H1 (cell line): ENCODE data around the gene IGFALS. TPM values are rescaled to one million over a fixed set of nuclear protein-coding genes. Genes with fewer than 3 reads are reported as not detected.

Experiments used
- CTCF ChIA-PET: fragments of 300-600 bp; sonication (Branson Sonifier 250); formaldehyde crosslinking; loops from one replicate; lab custom pipeline; 2021; ENCODE audit not compliant: partially characterized antibody; lab: Charles Lee
- POLR2A ChIA-PET: fragments of 300-600 bp; sonication (Branson Sonifier 250); formaldehyde crosslinking; loops from one replicate; lab custom pipeline; 2021; ENCODE audit warnings: inconsistent platforms; ENCODE audit not compliant: partially characterized antibody; lab: Charles Lee
- DNase-seq, 2 experiments: peaks; one replicate each; pipeline versions ENCODE4 v3.0.0 to v3.0.0-alpha.2; 2010 to 2022; ENCODE audit warnings: low spot score in 2 of 2, low read depth in 1 of 2, mixed read lengths in 1 of 2
- FAIRE-seq: peaks from 2 replicates; lab custom pipeline; 2011; peaks lifted over from hg19 to GRCh38; lab: Jason Lieb, UNC
- H2AFZ ChIP-seq: 2 replicates; pipeline ENCODE4 v1.8.1; 2012; ENCODE audit warnings: low read length, inconsistent platforms
- H2AK5ac ChIP-seq: 2 replicates; pipeline ENCODE4 v1.6.1; 2013; ENCODE audit warnings: low read depth, low read length
- H2BK120ac ChIP-seq: replicated peaks from 2 replicates; pipeline ENCODE3; 2013; ENCODE audit warnings: low read depth, low read length, inconsistent platforms
- H2BK12ac ChIP-seq: 2 replicates; pipeline ENCODE4 v1.6.1; 2013; ENCODE audit warnings: low read depth, low read length
- H2BK15ac ChIP-seq: 2 replicates; pipeline ENCODE4 v1.6.1; 2013; ENCODE audit warnings: low read length
- H2BK20ac ChIP-seq: 2 replicates; pipeline ENCODE4 v1.6.1; 2013; ENCODE audit warnings: low read length
- H2BK5ac ChIP-seq: 2 replicates; pipeline ENCODE4 v1.6.1; 2013; ENCODE audit warnings: low read depth, low read length
- H3K14ac ChIP-seq: 2 replicates; pipeline ENCODE4 v1.6.1; 2013; ENCODE audit warnings: inconsistent platforms; ENCODE audit not compliant: insufficient read length
- H3K18ac ChIP-seq: 2 replicates; pipeline ENCODE4 v1.6.1; 2013; ENCODE audit warnings: low read length; ENCODE audit errors: extremely low read depth
- H3K23ac ChIP-seq: 2 replicates; pipeline ENCODE4 v1.6.1; 2013; ENCODE audit warnings: inconsistent platforms; ENCODE audit not compliant: insufficient read length
- H3K23me2 ChIP-seq: 2 replicates; pipeline ENCODE4 v1.6.1; 2013; ENCODE audit warnings: low read depth, low read length
- H3K27ac ChIP-seq: 2 replicates; pipeline ENCODE4 v1.6.1; 2011; ENCODE audit warnings: low read depth, low read length, inconsistent platforms
- H3K27me3 ChIP-seq, 4 experiments: replicated peaks in 1 of 4; 1 replicate in 1 of 4; 2 replicates in 3 of 4; pipeline versions ENCODE4 v1.6.1 to v1.8.1; 2011 to 2013; ENCODE audit warnings: low read length in 3 of 4, mild to moderate bottlenecking in 3 of 4, inconsistent platforms in 2 of 4, mixed read lengths in 2 of 4, moderate library complexity in 1 of 4; ENCODE audit not compliant: control insufficient read depth in 3 of 4, insufficient read depth in 3 of 4; ENCODE audit errors: extremely low read depth in 1 of 4
- H3K36me3 ChIP-seq, 4 experiments: 2 replicates each; pipeline versions ENCODE4 v1.6.1 to v1.8.1; 2011 to 2013; ENCODE audit warnings: mild to moderate bottlenecking in 4 of 4, low read length in 3 of 4, moderate library complexity in 2 of 4, control low read depth in 1 of 4, inconsistent platforms in 1 of 4; ENCODE audit not compliant: insufficient read depth in 4 of 4, control insufficient read depth in 2 of 4
- H3K4ac ChIP-seq: replicated peaks from 2 replicates; pipeline ENCODE3; 2013; ENCODE audit warnings: low read length, low read depth, mixed read lengths, inconsistent platforms; ENCODE audit not compliant: insufficient read length
- H3K4me1 ChIP-seq, 4 experiments: replicated peaks in 1 of 4; 1 replicate in 1 of 4; 2 replicates in 3 of 4; pipeline versions ENCODE4 v1.6.1 to v1.8.1; 2011 to 2013; ENCODE audit warnings: low read length in 3 of 4, inconsistent platforms in 2 of 4, mixed read lengths in 1 of 4; ENCODE audit not compliant: insufficient read depth in 4 of 4, control insufficient read depth in 3 of 4
- H3K4me2 ChIP-seq, 2 experiments: 2 replicates each; pipeline versions ENCODE4 v1.6.1 to v1.8.1; 2011 to 2013; ENCODE audit warnings: low read depth in 2 of 2, low read length in 2 of 2, control low read depth in 1 of 2, inconsistent platforms in 1 of 2, mild to moderate bottlenecking in 1 of 2; ENCODE audit not compliant: insufficient read depth in 1 of 2
- H3K4me3 ChIP-seq, 4 experiments: fragments of 200-600, 300-600 bp in 1 of 4; sonication (generic), shearing (Covaris generic), sonication (Bioruptor Twin) in 1 of 4; 2 replicates each; pipeline versions ENCODE4 v1.5.1 to v1.8.1; 2011 to 2016; ENCODE audit warnings: low read length in 4 of 4, low read depth in 3 of 4, control low read depth in 2 of 4, inconsistent platforms in 2 of 4, mild to moderate bottlenecking in 2 of 4, mixed read lengths in 1 of 4, moderate library complexity in 1 of 4; ENCODE audit not compliant: insufficient read depth in 2 of 4; ENCODE audit errors: extremely low read depth in 1 of 4
- H3K56ac ChIP-seq: replicated peaks from 2 replicates; pipeline ENCODE3; 2013; ENCODE audit warnings: low read depth, mild to moderate bottlenecking, mixed read lengths, low read length, inconsistent platforms; ENCODE audit not compliant: insufficient read length
- H3K79me1 ChIP-seq: 2 replicates; pipeline ENCODE4 v1.6.1; 2013; ENCODE audit warnings: low read depth, low read length, control low read depth
- H3K79me2 ChIP-seq, 2 experiments: 2 replicates each; pipeline versions ENCODE4 v1.6.1 to v1.8.1; 2012 to 2013; ENCODE audit warnings: low read length in 2 of 2, mild to moderate bottlenecking in 2 of 2, inconsistent platforms in 1 of 2; ENCODE audit not compliant: insufficient read depth in 2 of 2, control insufficient read depth in 1 of 2
- H3K9ac ChIP-seq, 4 experiments: replicated peaks in 1 of 4; 1 replicate in 1 of 4; 2 replicates in 3 of 4; pipeline versions ENCODE4 v1.6.1 to v1.8.1; 2011 to 2013; ENCODE audit warnings: low read depth in 3 of 4, low read length in 3 of 4, control low read depth in 2 of 4, mild to moderate bottlenecking in 2 of 4, moderate library complexity in 2 of 4, inconsistent platforms in 1 of 4; ENCODE audit errors: extremely low read depth in 1 of 4
- H3K9me3 ChIP-seq, 2 experiments: 2 replicates each; pipeline versions ENCODE4 v1.6.1 to v1.8.1; 2012 to 2013; ENCODE audit warnings: mild to moderate bottlenecking in 2 of 2, moderate library complexity in 2 of 2, control low read depth in 1 of 2, inconsistent platforms in 1 of 2, low read depth in 1 of 2, low read length in 1 of 2, mixed read lengths in 1 of 2; ENCODE audit not compliant: insufficient read depth in 2 of 2
- H4K20me1 ChIP-seq, 2 experiments: replicated peaks in 1 of 2; 2 replicates each; pipeline versions ENCODE3 to v1.8.1; 2011 to 2013; ENCODE audit warnings: inconsistent platforms in 2 of 2, low read length in 2 of 2, mild to moderate bottlenecking in 1 of 2; ENCODE audit not compliant: insufficient read depth in 2 of 2, control insufficient read depth in 1 of 2
- H4K5ac ChIP-seq: 2 replicates; pipeline ENCODE4 v1.6.1; 2013; ENCODE audit warnings: low read length, low read depth, mixed read lengths, inconsistent platforms; ENCODE audit not compliant: insufficient read length
- H4K8ac ChIP-seq: 2 replicates; pipeline ENCODE4 v1.8.0; 2013; ENCODE audit warnings: mild to moderate bottlenecking, moderate library complexity, low read length, inconsistent platforms; ENCODE audit not compliant: insufficient read depth; ENCODE audit errors: extremely low read depth
- H4K91ac ChIP-seq: replicated peaks from 2 replicates; pipeline ENCODE3; 2013; ENCODE audit warnings: low read length, mixed read lengths, inconsistent platforms; ENCODE audit not compliant: insufficient read length
- EZH2 ChIP-seq: fragments of 200-600 bp; sonication (generic); IDR thresholded peaks from 2 replicates; pipeline ENCODE4 v1.7.1; 2012; ENCODE audit warnings: low read depth, mild to moderate bottlenecking, moderate library complexity, low read length, inconsistent platforms; ENCODE audit not compliant: severe bottlenecking
- JUN ChIP-seq: IDR thresholded peaks from 2 replicates; pipeline ENCODE4 v1.6.1; 2011; ENCODE audit warnings: low read depth, mild to moderate bottlenecking, improper control_type of control experiment, low read length
- JUND ChIP-seq: IDR thresholded peaks from 2 replicates; pipeline ENCODE4 v1.6.1; 2011; ENCODE audit warnings: mild to moderate bottlenecking, improper control_type of control experiment, low read length
- WGBS, 2 experiments: shearing (Covaris generic) in 1 of 2; methylation state at CpG; one replicate each; pipeline versions ENCODE4 v1.1.6 to v1.1.7; 2013 to 2015; ENCODE audit warnings: low lambda C conversion rate in 2 of 2, mixed read lengths in 2 of 2, inconsistent platforms in 1 of 2, low coverage in 1 of 2, missing lambda C conversion rate in 1 of 2; ENCODE audit not compliant: insufficient replicate concordance in 2 of 2, insufficient coverage in 1 of 2, insufficient read length in 1 of 2; ENCODE audit errors: extremely low coverage in 1 of 2, missing lambda C conversion rate in 1 of 2; 5-methylcytosine and 5-hydroxymethylcytosine counted together
- polyA plus RNA-seq, 7 experiments: library from polyadenylated mRNA; depleted of rRNA in 3 of 7; stranded (reverse) in 5 of 7; unstranded in 2 of 7; fragments of >200 nt in 5 of 7; fragments of 200-250 nt in 2 of 7; gene quantifications; 1 replicate in 5 of 7; 2 replicates in 1 of 7; 4 replicates in 1 of 7; pipeline versions ENCODE4 v1.2.1 to v1.2.3, GENCODE V29; 2011 to 2013; ENCODE audit warnings: missing spikeins in 2 of 7, mixed read lengths in 2 of 7
- total RNA-seq: library from RNA; stranded (reverse); fragmentation: NEBNext Ultra II Directional; extraction: Animal tissue kit (Norgen Biotek cat#: 25700); gene quantifications from 2 replicates; pipeline ENCODE4 v1.2.1, GENCODE V29; 2021

The IGFALS gene
- total and polyA plus RNA-seq, 2 of the 8 experiments (the other 6 are each of a cell fraction or from before 2014, with no cell fraction given) = not detected

GRCh38 chr16:1808691-1809090 is 15.2 kb upstream of the IGFALS start:
- ChIA-PET CTCF (no interaction called here), POLR2A (no interaction called here)
- Histone ChIP-seq H3K4me3 (no peak overlapping the region), H3K4ac (no peak overlapping the region), H3K23ac (no peak overlapping the region), H3K56ac (no peak overlapping the region), H3K27ac (no peak overlapping the region), H4K91ac (no peak overlapping the region), H3K23me2 (no peaks in the 10 kb centered on the region), H3K14ac (no peak overlapping the region), H3K4me1 (no peaks in the 10 kb centered on the region; a peak in 2 of 7 replicates), H2BK15ac (no peak overlapping the region), H2BK5ac (no peak overlapping the region), H3K4me2 (no peak overlapping the region), H3K9me3 (peaks cover 3 to 6% of the 10 kb centered on the region in 2 experiments; a peak in 1 of 4 replicates), H2BK12ac (no peak overlapping the region), H3K79me1 (no peaks in the 10 kb centered on the region), H2AFZ (no peak overlapping the region), H3K18ac (no peak overlapping the region), H3K9ac (no peak overlapping the region), H2BK20ac (no peak overlapping the region), H3K79me2 (no peaks in the 10 kb centered on the region), H3K27me3 (no peaks in the 10 kb centered on the region), H4K20me1 (no peaks in the 10 kb centered on the region), H3K36me3 (no peaks in the 10 kb centered on the region; a peak in 1 of 8 replicates), H2AK5ac (no peak overlapping the region), H4K5ac (no peak overlapping the region), H2BK120ac (no peak overlapping the region), H4K8ac (no peak overlapping the region)
- no peak for FAIRE-seq
- no peak for DNase-seq
- WGBS, 2 experiments = 84% methylated on average over 18 of the region's 18 CpGs; no CpG with 5 or more reads in 1 of the 2 experiments
- TF ChIP-seq JUN (no peak), EZH2 (no peak), JUND (no peak)
